Endothelial cell of umbilical vein (primary cell): ENCODE measurements around the gene ITGA6. TPM values are rescaled to one million over a fixed set of nuclear protein-coding genes. Genes with fewer than 3 reads are reported as not detected.

ENCODE experiments used
- BruUV-seq: library from RNA; stranded (reverse); fragments of 400-500 nt; replicated peaks from 2 replicates; lab custom pipeline; 2021; lab: Mats Ljungman, UMichigan
- CTCF ChIA-PET: fragments of 300-600, 350-600 bp; sonication (Branson Sonifier 250); formaldehyde crosslinking; loops from one replicate; lab custom pipeline; 2021; ENCODE audit warnings: antibody characterized with exemption, inconsistent platforms; lab: Charles Lee
- POLR2A ChIA-PET: fragments of 300-600, 350-600 bp; sonication (Branson Sonifier 250); formaldehyde crosslinking; loops from one replicate; lab custom pipeline; 2021; ENCODE audit warnings: antibody characterized with exemption, inconsistent platforms; lab: Charles Lee
- DNase-seq: peaks from one replicate; pipeline ENCODE4 v3.0.0-alpha.2; 2011; ENCODE audit warnings: low read depth, low spot score
- FAIRE-seq: peaks from 2 replicates; lab custom pipeline; 2011; peaks lifted over from hg19 to GRCh38; lab: Jason Lieb, UNC
- H2AFZ ChIP-seq: 2 replicates; pipeline ENCODE4 v1.6.0; 2012; ENCODE audit warnings: low read depth, low read length, control low read depth, inconsistent platforms
- H3K27ac ChIP-seq: 2 replicates; pipeline ENCODE4 v1.5.1; 2011; ENCODE audit warnings: low read depth, mild to moderate bottlenecking, control low read depth, low read length, moderate library complexity; ENCODE audit not compliant: insufficient read depth
- H3K27me3 ChIP-seq, 2 experiments: 2 replicates each; pipeline versions ENCODE4 v1.6.0 to v1.6.1; 2011; ENCODE audit warnings: low read length in 2 of 2, mixed read lengths in 1 of 2; ENCODE audit not compliant: control insufficient read depth in 2 of 2, insufficient read depth in 2 of 2
- H3K36me3 ChIP-seq, 2 experiments: 2 replicates in 1 of 2; 3 replicates in 1 of 2; pipeline ENCODE4 v1.5.1; 2011; ENCODE audit warnings: low read length in 2 of 2, mild to moderate bottlenecking in 1 of 2, moderate library complexity in 1 of 2; ENCODE audit not compliant: control insufficient read depth in 2 of 2, insufficient read depth in 2 of 2; ENCODE audit errors: extremely low read depth in 1 of 2
- H3K4me1 ChIP-seq: 3 replicates; pipeline ENCODE4 v1.5.1; 2011; ENCODE audit warnings: mild to moderate bottlenecking, low read length; ENCODE audit not compliant: control insufficient read depth, insufficient read depth; ENCODE audit errors: extremely low read depth
- H3K4me2 ChIP-seq: 2 replicates; pipeline ENCODE4 v1.6.1; 2011; ENCODE audit warnings: low read length, control low read depth, mixed read lengths; ENCODE audit not compliant: insufficient read depth
- H3K4me3 ChIP-seq, 3 experiments: fragments of 200-600 bp in 1 of 3; sonication (generic), shearing (Covaris generic) in 1 of 3; replicated peaks in 1 of 3; 2 replicates each; pipeline ENCODE4 v1.5.1; 2011 to 2016; ENCODE audit warnings: control low read depth in 3 of 3, low read length in 3 of 3, mild to moderate bottlenecking in 2 of 3, inconsistent platforms in 1 of 3, low read depth in 1 of 3, moderate library complexity in 1 of 3; ENCODE audit not compliant: insufficient read depth in 1 of 3
- H3K79me2 ChIP-seq: 2 replicates; pipeline ENCODE4 v1.6.0; 2012; ENCODE audit warnings: low read length, inconsistent platforms; ENCODE audit not compliant: control insufficient read depth, insufficient read depth
- H3K9ac ChIP-seq: replicated peaks from 2 replicates; pipeline ENCODE3; 2011; ENCODE audit warnings: low read length, control low read depth; ENCODE audit not compliant: insufficient read depth; ENCODE audit errors: extremely low read depth
- H3K9me1 ChIP-seq: replicated peaks from 3 replicates; pipeline ENCODE4 v1.6.0; 2011; ENCODE audit warnings: mild to moderate bottlenecking, low read length; ENCODE audit not compliant: control insufficient read depth, insufficient read depth; ENCODE audit errors: extremely low read depth
- H3K9me3 ChIP-seq: replicated peaks from 2 replicates; pipeline ENCODE4 v1.5.1; 2012; ENCODE audit warnings: low read length, inconsistent platforms; ENCODE audit not compliant: control insufficient read depth, insufficient read depth
- H4K20me1 ChIP-seq: replicated peaks from 2 replicates; pipeline ENCODE3; 2011; ENCODE audit warnings: mild to moderate bottlenecking, low read length; ENCODE audit not compliant: control insufficient read depth, insufficient read depth; ENCODE audit errors: extremely low read depth
- EZH2 ChIP-seq: IDR thresholded peaks from 2 replicates; pipeline ENCODE4 v1.6.1; 2012; ENCODE audit warnings: borderline replicate concordance, low read depth, mild to moderate bottlenecking, moderate library complexity, low read length, inconsistent platforms; ENCODE audit not compliant: severe bottlenecking
- FOS ChIP-seq: IDR thresholded peaks from 2 replicates; pipeline ENCODE4 v1.6.1; 2011; ENCODE audit warnings: mild to moderate bottlenecking, low read length, moderate library complexity, borderline replicate concordance; ENCODE audit not compliant: insufficient read depth
- GATA2 ChIP-seq: IDR thresholded peaks from 2 replicates; pipeline ENCODE4 v1.7.0; 2011; ENCODE audit warnings: low read depth, mild to moderate bottlenecking, moderate library complexity, mixed read lengths, low read length; ENCODE audit not compliant: insufficient read length, insufficient read depth
- JUN ChIP-seq: IDR thresholded peaks from 2 replicates; pipeline ENCODE4 v1.6.1; 2011; ENCODE audit warnings: borderline replicate concordance, low read depth; ENCODE audit not compliant: insufficient read length, insufficient read depth
- MYC ChIP-seq: IDR thresholded peaks from one replicate; pipeline ENCODE4 v1.6.1; 2011; ENCODE audit warnings: mild to moderate bottlenecking, low read depth, low read length
- POLR2A ChIP-seq: IDR thresholded peaks from 2 replicates; pipeline ENCODE4 v1.6.1; 2012; ENCODE audit warnings: low read depth, mild to moderate bottlenecking, control low read depth, low read length
- POLR2AphosphoS5 ChIP-seq: IDR thresholded peaks from 2 replicates; pipeline ENCODE4 v1.6.1; 2012; ENCODE audit warnings: low read depth, mild to moderate bottlenecking, control low read depth, low read length, moderate library complexity; ENCODE audit not compliant: insufficient read depth
- dilution Hi-C: fragments of 300-500 bp; cut with MboI; formaldehyde crosslinking; loops from one replicate; pipeline ENCODE4 v1.15.0; 2019; ENCODE audit warnings: low sequenced_read_pairs; ENCODE audit not compliant: extremely low pct_ligation_motif_present
- intact Hi-C: fragments of 100-400 bp; cut with micrococcal nuclease; formaldehyde crosslinking; loops from one replicate; pipeline ENCODE4 v1.10.0; 2022
- polyA plus RNA-seq, 4 experiments: library from polyadenylated mRNA; depleted of rRNA in 3 of 4; stranded (reverse) in 3 of 4; unstranded in 1 of 4; fragments of >200 nt; gene quantifications; 2 replicates each; pipeline versions ENCODE4 v1.2.1 to v1.2.3, GENCODE V29; 2011 to 2012; ENCODE audit warnings: missing spikeins in 1 of 4
- total RNA-seq: library from RNA; stranded (reverse); gene quantifications from 2 replicates; pipeline ENCODE4 v1.2.3, GENCODE V29; 2021
- TF ChIP-seq, protein P1 (sequence below): IDR thresholded peaks from 2 replicates; pipeline ENCODE4 v1.6.1; 2011; ENCODE audit not compliant: insufficient read depth, insufficient read length
- TF ChIP-seq, protein P2 (sequence below), 2 donors: IDR thresholded peaks; 1 replicate in 1 of 2; 2 replicates in 1 of 2; pipeline ENCODE4 v1.5.1; 2011; ENCODE audit warnings: low read length in 2 of 2, mild to moderate bottlenecking in 2 of 2, moderate library complexity in 2 of 2, control low read depth in 1 of 2, inconsistent platforms in 1 of 2, low read depth in 1 of 2; ENCODE audit not compliant: insufficient read depth in 1 of 2; ENCODE audit errors: extremely low read depth in 1 of 2

The ITGA6 gene
- total and polyA plus RNA-seq, 2 donors (not counting 3 experiments of a cell fraction or from before 2014, with no cell fraction given) = 24.9 to 208 TPM

DNA sequence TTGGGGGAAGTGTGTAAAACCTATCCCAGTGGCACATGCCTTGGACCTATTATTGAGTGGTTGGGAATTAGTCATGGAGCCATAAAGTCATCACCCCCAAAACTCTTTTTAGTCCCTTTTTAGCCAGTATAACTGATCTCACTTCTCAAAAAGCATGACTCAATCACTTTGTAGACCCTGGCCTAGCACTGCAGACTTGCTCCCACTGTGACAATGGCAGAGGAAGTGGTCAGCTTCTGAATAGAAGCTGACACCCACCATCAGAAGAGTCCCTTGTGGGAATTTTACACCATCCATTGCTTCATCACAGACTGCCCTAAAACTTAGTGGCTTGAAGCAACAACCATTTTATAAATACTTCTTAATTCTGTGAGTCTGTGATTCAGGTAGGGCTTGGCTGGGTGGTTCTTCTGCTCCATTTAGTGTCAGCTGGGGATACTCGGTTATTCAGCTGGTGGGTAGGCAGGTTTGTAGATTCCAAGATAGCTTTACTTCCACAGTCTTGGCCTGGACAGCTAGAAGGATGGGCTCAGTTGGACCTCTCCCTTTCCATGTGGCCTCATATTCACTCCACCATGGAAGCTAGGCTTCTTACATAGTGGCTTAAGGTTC, 10.8 kb upstream of the ITGA6 start:
- no peaks in the 10 kb centered on the region for H3K27me3 ChIP-seq
- H3K27ac ChIP-seq = no peak overlapping the region
- intact Hi-C loops = no loop called here
- no peak overlapping the region for H2AFZ ChIP-seq
- no peaks in the 10 kb centered on the region for H3K4me1 ChIP-seq
- H3K9me1 ChIP-seq = no peaks in the 10 kb centered on the region
- no peak overlapping the region for H3K9ac ChIP-seq
- no TSS peak for BruUV-seq
- H3K9me3 ChIP-seq = no peaks in the 10 kb centered on the region
- H4K20me1 ChIP-seq = no peaks in the 10 kb centered on the region
- no peaks in the 10 kb centered on the region for H3K79me2 ChIP-seq
- ChIA-PET POLR2A (no interaction called here), CTCF (interaction anchor here (1.3 kb wide), 1 partner anchor 45 kb away, joined by 4 read pairs; no protein-coding TSS in a partner anchor)
- H3K36me3 ChIP-seq = no peaks in the 10 kb centered on the region
- no peak overlapping the region for H3K4me2 ChIP-seq
- DNase-seq (no peak), FAIRE-seq (no peak)
- no peak for TF ChIP-seq MYC
- no peak for TF ChIP-seq JUN
- TF ChIP-seq GATA2 = no peak
- TF ChIP-seq, protein P1, sequence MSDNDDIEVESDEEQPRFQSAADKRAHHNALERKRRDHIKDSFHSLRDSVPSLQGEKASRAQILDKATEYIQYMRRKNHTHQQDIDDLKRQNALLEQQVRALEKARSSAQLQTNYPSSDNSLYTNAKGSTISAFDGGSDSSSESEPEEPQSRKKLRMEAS = no peak
- TF ChIP-seq, protein P2, sequence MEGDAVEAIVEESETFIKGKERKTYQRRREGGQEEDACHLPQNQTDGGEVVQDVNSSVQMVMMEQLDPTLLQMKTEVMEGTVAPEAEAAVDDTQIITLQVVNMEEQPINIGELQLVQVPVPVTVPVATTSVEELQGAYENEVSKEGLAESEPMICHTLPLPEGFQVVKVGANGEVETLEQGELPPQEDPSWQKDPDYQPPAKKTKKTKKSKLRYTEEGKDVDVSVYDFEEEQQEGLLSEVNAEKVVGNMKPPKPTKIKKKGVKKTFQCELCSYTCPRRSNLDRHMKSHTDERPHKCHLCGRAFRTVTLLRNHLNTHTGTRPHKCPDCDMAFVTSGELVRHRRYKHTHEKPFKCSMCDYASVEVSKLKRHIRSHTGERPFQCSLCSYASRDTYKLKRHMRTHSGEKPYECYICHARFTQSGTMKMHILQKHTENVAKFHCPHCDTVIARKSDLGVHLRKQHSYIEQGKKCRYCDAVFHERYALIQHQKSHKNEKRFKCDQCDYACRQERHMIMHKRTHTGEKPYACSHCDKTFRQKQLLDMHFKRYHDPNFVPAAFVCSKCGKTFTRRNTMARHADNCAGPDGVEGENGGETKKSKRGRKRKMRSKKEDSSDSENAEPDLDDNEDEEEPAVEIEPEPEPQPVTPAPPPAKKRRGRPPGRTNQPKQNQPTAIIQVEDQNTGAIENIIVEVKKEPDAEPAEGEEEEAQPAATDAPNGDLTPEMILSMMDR (IDR thresholded peaks at IDR 0.05; ENCODE audit: extremely low read depth in 1 of 2, insufficient read depth in 1 of 2, low read depth in 1 of 2, low read length in 2 of 2) = no peak
- TF ChIP-seq FOS = no peak
- TF ChIP-seq POLR2A = no peak
- no peak for TF ChIP-seq POLR2AphosphoS5
- TF ChIP-seq EZH2 = no peak
- no peak overlapping the region for H3K4me3 ChIP-seq
- dilution Hi-C loops = no loop called here
